ENCODE measurements around the gene MPG. TPM values are rescaled to one million over a fixed set of nuclear protein-coding genes. Genes with fewer than 3 reads are reported as not detected.

The MPG gene
- total and polyA plus RNA-seq, 10 of the 15 experiments (the other 5 are each of a cell fraction or from before 2014, with no cell fraction given) = 0.32 to 193 (median 55.7) TPM

GRCh38 chr16:33877-34647 is 44.0 kb upstream of the MPG start:
- H3K79me2 ChIP-seq (ENCODE audit: control insufficient read depth, insufficient read depth, low read length) = no peaks in the 10 kb centered on the region
- ChIA-PET CTCF (no interaction called here), SMC1A (ENCODE audit: uncharacterized antibody, unreplicated experiment) (interaction anchor here (0.9 kb wide), 1 partner anchor 19 kb away, joined by 3 read pairs; the partner anchor contains the start of gene POLR3K), RAD21 (ENCODE audit: unreplicated experiment) (interaction anchor here (1.0 to 1.5 kb wide), 2 partner anchors 19 to 63 kb away, joined by 3 to 4 read pairs; partner anchors contain the start of genes POLR3K and SNRNP25), POLR2A (interaction anchor here (1.9 kb wide), 1 partner anchor 19 kb away, joined by 5 read pairs; the partner anchor contains the start of genes POLR3K and SNRNP25)
- H2AFZ ChIP-seq (ENCODE audit: control insufficient read depth, low read depth, low read length) = no peak overlapping the region
- peaks cover 0 to 8% of the 10 kb centered on the region in 2 experiments; a peak in 2 of 4 replicates for H3K36me3 ChIP-seq (ENCODE audit: control insufficient read depth in 2 of 2, insufficient read depth in 2 of 2, low read length in 1 of 2)
- H3K9ac ChIP-seq (ENCODE audit: control insufficient read depth, insufficient read depth, low read length) = no peak overlapping the region
- no peak for FAIRE-seq
- TF ChIP-seq PML (IDR thresholded peaks at IDR 0.05; ENCODE audit: low read length) (no peak; the same call in 1 of the 2 replicates), SUPT20H (IDR thresholded peaks at IDR 0.05; ENCODE audit: borderline replicate concordance, control insufficient read depth, low read depth, low read length) (no peak), IKZF1 (conservative IDR thresholded peaks at IDR 0.05) (no peak), NBN (IDR thresholded peaks at IDR 0.05) (peak; percentile 45; the same call in 1 of the 2 replicates), HDGF (IDR thresholded peaks at IDR 0.05) (peak; percentile 94), E2F8 (IDR thresholded peaks at IDR 0.05; ENCODE audit: low read depth, partially characterized antibody) (no peak), GATAD2B (conservative IDR thresholded peaks at IDR 0.05; ENCODE audit: low read depth) (no peak), POLR2A (IDR thresholded peaks at IDR 0.05; ENCODE audit: low read depth, low read length) (peak; percentile 58), ESRRA (IDR thresholded peaks at IDR 0.05; ENCODE audit: low read length) (no peak), WRNIP1 (IDR thresholded peaks at IDR 0.05; ENCODE audit: borderline replicate concordance, low read depth, low read length) (no peak), SP1 (IDR thresholded peaks at IDR 0.05; ENCODE audit: low read depth, low read length) (no peak)
- peaks cover 25% of the 10 kb centered on the region for H3K4me1 ChIP-seq (ENCODE audit: control insufficient read depth, insufficient read depth, low read length)
- no peak overlapping the region for H3K27ac ChIP-seq (ENCODE audit: control insufficient read depth, insufficient read depth)
- no peaks in the 10 kb centered on the region for H3K9me3 ChIP-seq (replicated peaks; ENCODE audit: control insufficient read depth, insufficient read depth, low read length)
- 62% methylated on average over 21 of the region's 21 CpGs for WGBS (ENCODE audit: insufficient coverage, insufficient replicate concordance, low lambda C conversion rate, missing lambda C conversion rate)
- H3K4me3 ChIP-seq = no peak overlapping the region
- BruUV-seq (replicated peaks) = no TSS peak
- no peak for DNase-seq (ENCODE audit: low read depth, low spot score)
- no peaks in the 10 kb centered on the region for H4K20me1 ChIP-seq (ENCODE audit: control insufficient read depth, insufficient read depth)
- ATAC-seq = no peak
- no peak overlapping the region for H3K4me2 ChIP-seq (ENCODE audit: control insufficient read depth, insufficient read depth)
- in situ Hi-C loops (cut with MboI) (no loop called here), intact Hi-C loops (cut with micrococcal nuclease; ENCODE audit: unreplicated experiment) (no loop called here)
- no peaks in the 10 kb centered on the region for H3K27me3 ChIP-seq (replicated peaks in 1 of 2; ENCODE audit: control insufficient read depth in 2 of 2, insufficient read depth in 2 of 2, low read length in 1 of 2)

All from GM12878 (cell line).